Spleen (tissue), 11 donors: Measurements from ENCODE around the gene CASR. TPM values are rescaled to one million over a fixed set of nuclear protein-coding genes. Genes with fewer than 3 reads are reported as not detected.

Experiments used
- DNase-seq: peaks from one replicate; pipeline ENCODE4 v3.0.0-alpha.2; 2020
- H3K27ac ChIP-seq, 8 donors: fragments of 200-600 bp; sonication (generic) in 7 of 8; 1 replicate in 4 of 8; 2 replicates in 4 of 8; pipeline versions ENCODE4 v1.5.0 to v1.8.0; 2016 to 2021; ENCODE audit warnings: inconsistent platforms in 4 of 8, mild to moderate bottlenecking in 4 of 8, moderate library complexity in 1 of 8
- H3K27me3 ChIP-seq, 7 donors: fragments of 200-600 bp; sonication (generic) in 6 of 7; replicated peaks in 1 of 7; 1 replicate in 4 of 7; 2 replicates in 3 of 7; pipeline versions ENCODE4 v1.5.0 to v1.8.0; 2016 to 2021; ENCODE audit warnings: inconsistent platforms in 3 of 7, mild to moderate bottlenecking in 1 of 7
- H3K36me3 ChIP-seq, 6 donors: fragments of 200-600 bp; sonication (generic) in 5 of 6; 1 replicate in 4 of 6; 2 replicates in 2 of 6; pipeline versions ENCODE4 v1.5.0 to v1.8.0; 2016 to 2021; ENCODE audit warnings: inconsistent platforms in 2 of 6
- H3K4me1 ChIP-seq, 6 donors: fragments of 200-600 bp; sonication (generic) in 5 of 6; 1 replicate in 3 of 6; 2 replicates in 3 of 6; pipeline versions ENCODE4 v1.5.0 to v1.8.0; 2016 to 2021; ENCODE audit warnings: inconsistent platforms in 3 of 6
- H3K4me3 ChIP-seq, 8 donors: fragments of 200-600 bp; sonication (generic) in 7 of 8; 1 replicate in 4 of 8; 2 replicates in 4 of 8; pipeline versions ENCODE4 v1.5.0 to v1.8.0; 2016 to 2021; ENCODE audit warnings: inconsistent platforms in 4 of 8, mild to moderate bottlenecking in 4 of 8, moderate library complexity in 2 of 8
- H3K9me3 ChIP-seq, 8 donors: fragments of 200-600 bp; sonication (generic) in 7 of 8; 1 replicate in 4 of 8; 2 replicates in 4 of 8; pipeline versions ENCODE4 v1.5.0 to v1.8.0; 2016 to 2021; ENCODE audit warnings: inconsistent platforms in 4 of 8
- CTCF ChIP-seq, 11 experiments: fragments of 200-600 bp in 7 of 11; fragments of 450-650 bp in 4 of 11; sonication (generic) in 4 of 11; IDR thresholded peaks in 8 of 11; conservative IDR thresholded peaks in 3 of 11; 1 replicate in 7 of 11; 2 replicates in 4 of 11; pipeline versions ENCODE4 v1.4.0 to v1.8.0; 2016 to 2021; ENCODE audit warnings: antibody characterized with exemption in 11 of 11, inconsistent platforms in 4 of 11, mild to moderate bottlenecking in 1 of 11
- POLR2A ChIP-seq, 3 donors: fragments of 450-650 bp; IDR thresholded peaks; one replicate each; pipeline ENCODE4 v1.5.1; 2017; ENCODE audit warnings: antibody characterized with exemption in 3 of 3, mild to moderate bottlenecking in 1 of 3
- POLR2AphosphoS5 ChIP-seq, 3 donors: sonication (generic); formaldehyde crosslinking; IDR thresholded peaks; one replicate each; pipeline ENCODE4 v1.5.1; 2017; ENCODE audit warnings: antibody characterized with exemption in 3 of 3
- WGBS, 5 donors: extraction: QIAGEN DNeasy Blood & Tissue Kit in 3 of 5; methylation state at CpG; one replicate each; pipeline versions ENCODE4 v1.1.5 to v1.1.7; 2013 to 2018; 5-methylcytosine and 5-hydroxymethylcytosine counted together
- intact Hi-C: fragments of 100-400 bp; cut with DNase I; formaldehyde crosslinking; loops from one replicate; pipeline ENCODE4 v1.15.0; 2023; ENCODE audit warnings: low total_unique reads
- polyA plus RNA-seq, 3 donors: library from polyadenylated mRNA; stranded (reverse); fragments of 200-250 nt; gene quantifications; one replicate each; pipeline ENCODE4 v1.2.1, GENCODE V29; 2013
- total RNA-seq, 7 donors: library from RNA; depleted of rRNA in 3 of 7; stranded (reverse); fragments of >200 nt in 3 of 7; fragmentation: NEBNext Ultra II Directional in 4 of 7; extraction: Animal tissue kit (Norgen Biotek cat#: 25700) in 4 of 7; gene quantifications; one replicate each; pipeline versions ENCODE4 v1.1.0 to v1.2.1, GENCODE V29; 2016 to 2021
- donor health status: healthy with polysubstance abuse.
- donor health status: DM: no; HTN: no; CAD: no; lungs with moderate emphysema.
- donor health status: DM: no; HTN: no; CAD: no.
- donor health status: Bipolar disorder and iron deficiency.
- donor health status: healthy.
- donor health status: DM: no; HTN: no; CAD: no.
- donor health status: DM: yes; HTN: yes; CAD: no.

CASR gene
- total and polyA plus RNA-seq, 10 donors, result 0.08 to 4.3 (median 0.23) TPM

- WGBS, 5 donors, result 94 to 95% (median 95%) methylated on average over 10 to 20 of the region's 20 CpGs
- Histone ChIP-seq H3K4me1 (no peaks in the 10 kb centered on the region), H3K4me3 (no peak overlapping the region), H3K9me3 (no peaks in the 10 kb centered on the region), H3K27me3 (no peaks in the 10 kb centered on the region), H3K36me3 (no peaks in the 10 kb centered on the region), H3K27ac (no peak overlapping the region)
- intact Hi-C loops, result no loop called here
- no peak for TF ChIP-seq CTCF (IDR thresholded peaks at IDR 0.05 in 8 of 11, conservative IDR thresholded peaks at IDR 0.05 in 3 of 11)
- no peak for TF ChIP-seq POLR2AphosphoS5 (IDR thresholded peaks at IDR 0.05)
- TF ChIP-seq POLR2A (IDR thresholded peaks at IDR 0.05), result no peak
- DNase-seq, result no peak
Observed at GRCh38 chr3:122284486-122284885, 101.0 kb downstream of the CASR start.

- no peak overlapping the region for H3K4me3 ChIP-seq
- DNase-seq, result no peak
- H3K27me3 ChIP-seq, result no peaks in the 10 kb centered on the region
- peak overlapping the region in 3 of 8 donors; percentile 51 to 73 (median 55) for H3K27ac ChIP-seq
- peaks cover 0 to 28% (median 4%) of the 10 kb centered on the region in 6 donors for H3K4me1 ChIP-seq
- WGBS, 5 donors, result 66 to 82% (median 74%) methylated on average over 6 of the region's 6 CpGs
- H3K36me3 ChIP-seq, result no peaks in the 10 kb centered on the region
- no peaks in the 10 kb centered on the region for H3K9me3 ChIP-seq
- intact Hi-C loops, result no loop called here
- TF ChIP-seq POLR2AphosphoS5 (IDR thresholded peaks at IDR 0.05), result no peak
- no peak for TF ChIP-seq POLR2A (IDR thresholded peaks at IDR 0.05)
- TF ChIP-seq CTCF (IDR thresholded peaks at IDR 0.05 in 8 of 11, conservative IDR thresholded peaks at IDR 0.05 in 3 of 11), result no peak
Observed at GRCh38 chr3:122294359-122294758, 110.9 kb downstream of the CASR start.

- 33 to 54% (median 37%) methylated on average over 5 of the region's 5 CpGs for WGBS, 5 donors
- DNase-seq, result no peak
- TF ChIP-seq POLR2AphosphoS5 (IDR thresholded peaks at IDR 0.05), result no peak
- TF ChIP-seq CTCF (IDR thresholded peaks at IDR 0.05 in 8 of 11, conservative IDR thresholded peaks at IDR 0.05 in 3 of 11), result no peak
- no peak for TF ChIP-seq POLR2A (IDR thresholded peaks at IDR 0.05)
- intact Hi-C loops, result no loop called here
- Histone ChIP-seq H3K27me3 (no peaks in the 10 kb centered on the region), H3K4me1 (peaks cover 0 to 28% (median 4%) of the 10 kb centered on the region in 6 donors), H3K9me3 (peaks cover 0 to 7% (median 6%) of the 10 kb centered on the region in 8 donors), H3K4me3 (no peak overlapping the region), H3K27ac (peak overlapping the region in 3 of 8 donors; percentile 51 to 73 (median 55)), H3K36me3 (no peaks in the 10 kb centered on the region)
Observed at GRCh38 chr3:122295266-122296062, 112.0 kb downstream of the CASR start.

GRCh38 chr3:122298239-122298638 lies 114.8 kb downstream of the CASR start:
- peaks cover 0 to 10% (median 6%) of the 10 kb centered on the region in 8 donors for H3K9me3 ChIP-seq
- H3K4me3 ChIP-seq, result no peak overlapping the region
- no peak for DNase-seq
- no peak for TF ChIP-seq CTCF (IDR thresholded peaks at IDR 0.05 in 8 of 11, conservative IDR thresholded peaks at IDR 0.05 in 3 of 11)
- no peak for TF ChIP-seq POLR2AphosphoS5 (IDR thresholded peaks at IDR 0.05)
- no peak for TF ChIP-seq POLR2A (IDR thresholded peaks at IDR 0.05)
- intact Hi-C loops, result no loop called here
- no peak overlapping the region for H3K27ac ChIP-seq
- peaks cover 0 to 28% (median 4%) of the 10 kb centered on the region in 6 donors for H3K4me1 ChIP-seq
- WGBS, 5 donors, result 19 to 56% (median 33%) methylated on average over 2 of the region's 2 CpGs
- H3K36me3 ChIP-seq, result no peaks in the 10 kb centered on the region
- H3K27me3 ChIP-seq, result no peaks in the 10 kb centered on the region
